HepG2 (cell line): Measurements from ENCODE around the gene SMIM13. TPM values are rescaled to one million over a fixed set of nuclear protein-coding genes. Genes with fewer than 3 reads are reported as not detected.

Experiments used
- DPF2 ChIP-seq: sonication (generic); formaldehyde crosslinking; IDR thresholded peaks from 2 replicates; pipeline ENCODE4 v1.4.0; 2020; ENCODE audit warnings: mild to moderate bottlenecking, low read depth, missing genetic modification reagents, borderline replicate concordance
- ETV6 ChIP-seq: sonication (generic); formaldehyde crosslinking; conservative IDR thresholded peaks from 2 replicates; pipeline ENCODE4 v1.4.0; 2020; ENCODE audit warnings: missing genetic modification reagents
- LCORL ChIP-seq, 2 experiments: fragments of 450-650 bp in 1 of 2; sonication (generic) in 1 of 2; formaldehyde crosslinking in 1 of 2; IDR thresholded peaks; 2 replicates each; pipeline versions ENCODE4 v1.5.0 to v1.6.1; 2017 to 2020; ENCODE audit warnings: antibody characterized with exemption in 1 of 2, missing genetic modification reagents in 1 of 2
- MYC ChIP-seq: sonication (generic); formaldehyde crosslinking; IDR thresholded peaks from 2 replicates; pipeline ENCODE4 v1.9.0; 2021; ENCODE audit warnings: missing genetic modification reagents, borderline replicate concordance
- PHF20 ChIP-seq: sonication (generic); formaldehyde crosslinking; IDR thresholded peaks from 2 replicates; pipeline ENCODE4 v1.5.0; 2020; ENCODE audit warnings: mild to moderate bottlenecking, missing genetic modification reagents
- SMC3 ChIP-seq: IDR thresholded peaks from 2 replicates; pipeline ENCODE4 v1.6.1; 2011; ENCODE audit warnings: low read length, improper control_type of control experiment
- ZBTB33 ChIP-seq: sonication (generic); formaldehyde crosslinking; IDR thresholded peaks from 2 replicates; pipeline ENCODE4 v1.4.0; 2020; ENCODE audit warnings: missing genetic modification reagents
- ZBTB38 ChIP-seq: sonication (generic); formaldehyde crosslinking; IDR thresholded peaks from 2 replicates; pipeline ENCODE4 v1.5.1; 2020; ENCODE audit warnings: mild to moderate bottlenecking, missing genetic modification reagents
- ZMAT5 ChIP-seq: sonication (generic); formaldehyde crosslinking; IDR thresholded peaks from 2 replicates; pipeline ENCODE4 v1.5.0; 2020; ENCODE audit warnings: mild to moderate bottlenecking, low read depth, missing genetic modification reagents, borderline replicate concordance
- ZNF232 ChIP-seq: sonication (generic); formaldehyde crosslinking; IDR thresholded peaks from 2 replicates; pipeline ENCODE4 v1.4.0; 2020; ENCODE audit warnings: missing genetic modification reagents, borderline replicate concordance
- ZNF280B ChIP-seq: sonication (generic); formaldehyde crosslinking; IDR thresholded peaks from 2 replicates; pipeline ENCODE4 v1.5.0; 2020; ENCODE audit warnings: missing genetic modification reagents, mild to moderate bottlenecking, borderline replicate concordance
- ZNF441 ChIP-seq: sonication (generic); formaldehyde crosslinking; IDR thresholded peaks from 2 replicates; pipeline ENCODE4 v1.7.0; 2021; ENCODE audit warnings: missing genetic modification reagents, borderline replicate concordance
- ZNF672 ChIP-seq: sonication (generic); formaldehyde crosslinking; IDR thresholded peaks from 2 replicates; pipeline ENCODE4 v1.8.1; 2022; ENCODE audit warnings: missing genetic modification reagents
- ZNF724P ChIP-seq: sonication (generic); formaldehyde crosslinking; IDR thresholded peaks from 2 replicates; pipeline ENCODE4 v1.8.0; 2022; ENCODE audit warnings: missing genetic modification reagents, borderline replicate concordance
- ZNF75D ChIP-seq: sonication (generic); formaldehyde crosslinking; IDR thresholded peaks from 2 replicates; pipeline ENCODE4 v1.8.1; 2023; ENCODE audit warnings: missing genetic modification reagents, mild to moderate bottlenecking, borderline replicate concordance
- ZNF788 ChIP-seq: sonication (generic); formaldehyde crosslinking; IDR thresholded peaks from 2 replicates; pipeline ENCODE4 v1.5.0; 2020; ENCODE audit warnings: mild to moderate bottlenecking, missing genetic modification reagents, borderline replicate concordance
- ZNF850 ChIP-seq: sonication (generic); formaldehyde crosslinking; conservative IDR thresholded peaks from 2 replicates; pipeline ENCODE4 v1.9.0; 2021; ENCODE audit warnings: mild to moderate bottlenecking, missing genetic modification reagents
- ZSCAN30 ChIP-seq: sonication (generic); formaldehyde crosslinking; IDR thresholded peaks from 2 replicates; pipeline ENCODE4 v1.5.0; 2020; ENCODE audit warnings: mild to moderate bottlenecking, missing genetic modification reagents
- polyA plus RNA-seq, 8 experiments: library from polyadenylated mRNA; depleted of rRNA in 3 of 8; stranded (reverse) in 7 of 8; unstranded in 1 of 8; fragments of >200 nt; fragmentation: Illumina TruSeq in 4 of 8; extraction: Trizol in 4 of 8; gene quantifications; 2 replicates each; pipeline versions ENCODE4 v1.2.1 to v1.2.3, GENCODE V29; 2011 to 2016; ENCODE audit warnings: low read depth in 4 of 8, missing spikeins in 1 of 8, mixed read lengths in 1 of 8; ENCODE audit not compliant: insufficient read depth in 1 of 8
- total RNA-seq, 5 experiments: library from RNA; depleted of rRNA; stranded (reverse); fragments of >200 nt; fragmentation: Illumina TruSeq; extraction: Trizol; gene quantifications; 2 replicates each; pipeline ENCODE4 v1.2.3, GENCODE V29; 2016; ENCODE audit warnings: low read depth in 1 of 5
- TF ChIP-seq, protein P1 (sequence below): fragments of 450-650 bp; IDR thresholded peaks from 2 replicates; pipeline ENCODE4 v1.6.1; 2017; ENCODE audit warnings: mild to moderate bottlenecking
- TF ChIP-seq, protein P2 (sequence below): sonication (generic); formaldehyde crosslinking; IDR thresholded peaks from 2 replicates; pipeline ENCODE4 v1.8.0; 2022; ENCODE audit warnings: mild to moderate bottlenecking, missing genetic modification reagents; ENCODE audit not compliant: insufficient replicate concordance

SMIM13 gene
- total and polyA plus RNA-seq, 2 of the 13 experiments (the other 11 are each of a cell fraction or from before 2014, with no cell fraction given): 2.7 to 10.2 TPM

DNA sequence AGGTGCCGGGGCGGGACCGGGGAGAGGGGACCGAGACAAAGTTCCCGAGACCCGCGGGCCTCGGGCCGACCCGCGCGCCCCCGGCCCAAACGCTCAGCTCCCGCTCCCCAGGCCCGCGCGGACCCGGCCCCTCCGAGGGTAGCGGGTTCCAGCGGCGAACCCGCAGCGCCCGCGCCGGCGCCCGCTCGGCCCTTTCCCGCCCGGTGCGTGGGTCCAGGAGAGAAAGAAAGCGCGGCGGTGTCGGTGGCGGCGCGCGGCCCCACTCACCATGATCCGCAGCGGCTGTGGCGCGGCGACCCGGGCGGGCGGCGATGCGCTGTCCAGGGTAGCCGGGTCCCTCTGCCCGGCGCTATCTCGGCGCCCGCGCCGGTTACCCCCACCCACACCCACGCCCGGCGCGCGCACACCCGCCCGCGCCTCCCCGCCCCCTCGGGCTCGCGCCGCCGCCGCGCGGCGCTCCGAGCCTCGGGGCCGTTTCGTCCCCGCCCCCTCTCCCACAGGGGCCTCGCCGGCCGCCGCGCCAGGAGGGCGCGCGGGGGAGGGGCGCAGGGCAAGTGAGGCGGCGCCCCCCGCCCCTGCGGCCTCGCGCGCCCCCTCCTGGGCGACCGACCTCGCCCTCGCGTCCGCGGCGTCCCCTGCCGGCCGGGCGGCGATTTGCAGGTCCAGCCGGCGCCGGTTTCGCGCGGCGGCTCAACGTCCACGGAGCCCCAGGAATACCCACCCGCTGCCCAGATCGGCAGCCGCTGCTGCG is 49.5 kb upstream of the SMIM13 start, which contains the start of gene ELOVL2 (continued):
- TF ChIP-seq ZNF280B (no peak), MYC (CRISPR knock-in tag) (peak; percentile 74), ZBTB38 (CRISPR knock-in tag) (peak; percentile 56; the same call in 1 of the 2 replicates), ZNF441 (CRISPR knock-in tag) (no peak), ZNF788 (peak; percentile 69; the same call in 1 of the 2 replicates), ZMAT5 (CRISPR knock-in tag) (no peak), ETV6 (CRISPR knock-in tag) (no peak), DPF2 (CRISPR knock-in tag) (no peak), ZNF724P (CRISPR knock-in tag) (0 out of 2 replicates have a peak, but pooled peaks have one; percentile 30), PHF20 (CRISPR knock-in tag) (no peak), LCORL (IDR thresholded peaks at IDR 0.05) (no peak), LCORL (CRISPR knock-in tag; IDR thresholded peaks at IDR 0.05) (0 out of 2 replicates have a peak, but pooled peaks have one; percentile 12), ZSCAN30 (CRISPR knock-in tag) (no peak), SMC3 (peak; percentile 47; the same call in 1 of the 2 replicates), ZBTB33 (CRISPR knock-in tag) (peak; percentile 87), ZNF672 (no peak), ZNF75D (CRISPR knock-in tag) (no peak), ZNF232 (peak; percentile 26; the same call in 1 of the 2 replicates), ZNF850 (no peak)
- TF ChIP-seq, protein P1, sequence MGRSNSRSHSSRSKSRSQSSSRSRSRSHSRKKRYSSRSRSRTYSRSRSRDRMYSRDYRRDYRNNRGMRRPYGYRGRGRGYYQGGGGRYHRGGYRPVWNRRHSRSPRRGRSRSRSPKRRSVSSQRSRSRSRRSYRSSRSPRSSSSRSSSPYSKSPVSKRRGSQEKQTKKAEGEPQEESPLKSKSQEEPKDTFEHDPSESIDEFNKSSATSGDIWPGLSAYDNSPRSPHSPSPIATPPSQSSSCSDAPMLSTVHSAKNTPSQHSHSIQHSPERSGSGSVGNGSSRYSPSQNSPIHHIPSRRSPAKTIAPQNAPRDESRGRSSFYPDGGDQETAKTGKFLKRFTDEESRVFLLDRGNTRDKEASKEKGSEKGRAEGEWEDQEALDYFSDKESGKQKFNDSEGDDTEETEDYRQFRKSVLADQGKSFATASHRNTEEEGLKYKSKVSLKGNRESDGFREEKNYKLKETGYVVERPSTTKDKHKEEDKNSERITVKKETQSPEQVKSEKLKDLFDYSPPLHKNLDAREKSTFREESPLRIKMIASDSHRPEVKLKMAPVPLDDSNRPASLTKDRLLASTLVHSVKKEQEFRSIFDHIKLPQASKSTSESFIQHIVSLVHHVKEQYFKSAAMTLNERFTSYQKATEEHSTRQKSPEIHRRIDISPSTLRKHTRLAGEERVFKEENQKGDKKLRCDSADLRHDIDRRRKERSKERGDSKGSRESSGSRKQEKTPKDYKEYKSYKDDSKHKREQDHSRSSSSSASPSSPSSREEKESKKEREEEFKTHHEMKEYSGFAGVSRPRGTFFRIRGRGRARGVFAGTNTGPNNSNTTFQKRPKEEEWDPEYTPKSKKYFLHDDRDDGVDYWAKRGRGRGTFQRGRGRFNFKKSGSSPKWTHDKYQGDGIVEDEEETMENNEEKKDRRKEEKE: no peak
- TF ChIP-seq, protein P2, sequence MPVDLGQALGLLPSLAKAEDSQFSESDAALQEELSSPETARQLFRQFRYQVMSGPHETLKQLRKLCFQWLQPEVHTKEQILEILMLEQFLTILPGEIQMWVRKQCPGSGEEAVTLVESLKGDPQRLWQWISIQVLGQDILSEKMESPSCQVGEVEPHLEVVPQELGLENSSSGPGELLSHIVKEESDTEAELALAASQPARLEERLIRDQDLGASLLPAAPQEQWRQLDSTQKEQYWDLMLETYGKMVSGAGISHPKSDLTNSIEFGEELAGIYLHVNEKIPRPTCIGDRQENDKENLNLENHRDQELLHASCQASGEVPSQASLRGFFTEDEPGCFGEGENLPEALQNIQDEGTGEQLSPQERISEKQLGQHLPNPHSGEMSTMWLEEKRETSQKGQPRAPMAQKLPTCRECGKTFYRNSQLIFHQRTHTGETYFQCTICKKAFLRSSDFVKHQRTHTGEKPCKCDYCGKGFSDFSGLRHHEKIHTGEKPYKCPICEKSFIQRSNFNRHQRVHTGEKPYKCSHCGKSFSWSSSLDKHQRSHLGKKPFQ: no peak
